HepG2 (cell line): ENCODE measurements around the gene MYBL2. TPM values are rescaled to one million over a fixed set of nuclear protein-coding genes. Genes with fewer than 3 reads are reported as not detected.
A peak's percentile ranks its signal among the peaks of the same experiment; 100 is the strongest.

Source experiments
- ATAC-seq: fragments of 200-7000 bp; cut with Tn5 transposase; 3 replicates; pipeline ENCODE4 v1.9.1; 2020; ENCODE audit warnings: mild to moderate bottlenecking, moderate library complexity
- BruUV-seq: library from RNA; stranded (reverse); fragments of 400-500 nt; replicated peaks from 2 replicates; lab custom pipeline; 2021; lab: Mats Ljungman, UMichigan
- CTCF ChIA-PET: fragments of 300-600 bp; formaldehyde crosslinking; extraction: SDS; loops from one replicate; lab custom pipeline; 2021; ENCODE audit warnings: low total read pairs, inconsistent platforms, low intra/inter-chr PET ratio; lab: Yijun Ruan, JAX
- POLR2A ChIA-PET: fragments of 350-600 bp; sonication (Branson Sonifier 250); formaldehyde crosslinking; loops from one replicate; lab custom pipeline; 2020; ENCODE audit warnings: antibody characterized with exemption, inconsistent platforms; lab: Yijun Ruan, JAX
- DNase-seq: peaks from one replicate; pipeline ENCODE4 v3.0.0-alpha.2; 2015; ENCODE audit warnings: low spot score
- FAIRE-seq: peaks from 3 replicates; lab custom pipeline; 2011; peaks lifted over from hg19 to GRCh38; lab: Jason Lieb, UNC
- H2AFZ ChIP-seq: one replicate; pipeline ENCODE4 v1.6.1; 2011; ENCODE audit warnings: low read length, inconsistent platforms
- H3K27ac ChIP-seq: fragments of 300-600 bp; 3 replicates; pipeline ENCODE4 v1.8.0; 2011; ENCODE audit warnings: mixed run types, mild to moderate bottlenecking, mixed read lengths, low read length, inconsistent platforms; ENCODE audit not compliant: insufficient read depth; ENCODE audit errors: extremely low read length
- H3K27me3 ChIP-seq, 2 experiments: fragments of 200-600 bp in 1 of 2; 2 replicates in 1 of 2; 3 replicates in 1 of 2; pipeline versions ENCODE4 v1.6.0 to v1.8.0; 2011; ENCODE audit warnings: low read length in 2 of 2, mild to moderate bottlenecking in 2 of 2, moderate library complexity in 2 of 2, inconsistent platforms in 1 of 2; ENCODE audit not compliant: insufficient read depth in 2 of 2, control insufficient read depth in 1 of 2
- H3K36me3 ChIP-seq, 2 experiments: fragments of 200-600 bp in 1 of 2; replicated peaks in 1 of 2; 2 replicates in 1 of 2; 3 replicates in 1 of 2; pipeline versions ENCODE4 v1.5.1 to v1.8.0; 2011; ENCODE audit warnings: low read length in 2 of 2, inconsistent platforms in 1 of 2; ENCODE audit not compliant: insufficient read depth in 2 of 2, control insufficient read depth in 1 of 2
- H3K4me1 ChIP-seq: 2 replicates; pipeline ENCODE4 v1.5.1; 2012; ENCODE audit warnings: low read length, inconsistent platforms; ENCODE audit not compliant: insufficient read depth
- H3K4me2 ChIP-seq: 2 replicates; pipeline ENCODE4 v1.6.0; 2011; ENCODE audit warnings: low read depth, low read length, inconsistent platforms
- H3K4me3 ChIP-seq, 3 experiments: fragments of 200-600 bp in 1 of 3; sonication (generic), shearing (Covaris generic) in 1 of 3; replicated peaks in 1 of 3; 2 replicates each; pipeline ENCODE4 v1.5.1; 2011 to 2016; ENCODE audit warnings: low read length in 3 of 3, inconsistent platforms in 2 of 3, low read depth in 2 of 3, mild to moderate bottlenecking in 2 of 3, control low read depth in 1 of 3, mixed read lengths in 1 of 3; ENCODE audit not compliant: insufficient read depth in 1 of 3
- H3K79me2 ChIP-seq: one replicate; pipeline ENCODE4 v1.6.1; 2011; ENCODE audit warnings: low read length, inconsistent platforms; ENCODE audit not compliant: insufficient read depth
- H3K9ac ChIP-seq: 2 replicates; pipeline ENCODE4 v1.6.0; 2011; ENCODE audit warnings: mild to moderate bottlenecking, low read depth, low read length, inconsistent platforms; ENCODE audit not compliant: insufficient read depth
- H3K9me3 ChIP-seq: 2 replicates; pipeline ENCODE4 v1.5.1; 2012; ENCODE audit warnings: mild to moderate bottlenecking, low read length
- H4K20me1 ChIP-seq: 2 replicates; pipeline ENCODE4 v1.6.0; 2011; ENCODE audit warnings: inconsistent platforms, mild to moderate bottlenecking, low read length, moderate library complexity; ENCODE audit not compliant: insufficient read depth
- ARID4A ChIP-seq: sonication (generic); formaldehyde crosslinking; IDR thresholded peaks from 2 replicates; pipeline ENCODE4 v1.5.0; 2020; ENCODE audit warnings: mild to moderate bottlenecking, missing genetic modification reagents, borderline replicate concordance
- CENPT ChIP-seq: sonication (generic); formaldehyde crosslinking; IDR thresholded peaks from 2 replicates; pipeline ENCODE4 v1.8.0; 2022; ENCODE audit warnings: low read depth, mild to moderate bottlenecking, moderate library complexity, missing genetic modification reagents
- HOXA5 ChIP-seq: sonication (generic); formaldehyde crosslinking; IDR thresholded peaks from 2 replicates; pipeline ENCODE4 v1.4.0; 2020; ENCODE audit warnings: missing genetic modification reagents
- LCORL ChIP-seq, 2 experiments: fragments of 450-650 bp in 1 of 2; sonication (generic) in 1 of 2; formaldehyde crosslinking in 1 of 2; IDR thresholded peaks; 2 replicates each; pipeline versions ENCODE4 v1.5.0 to v1.6.1; 2017 to 2020; ENCODE audit warnings: antibody characterized with exemption in 1 of 2, missing genetic modification reagents in 1 of 2
- MTF2 ChIP-seq: sonication (generic); formaldehyde crosslinking; IDR thresholded peaks from 2 replicates; pipeline ENCODE4 v1.5.0; 2020; ENCODE audit warnings: missing genetic modification reagents, borderline replicate concordance
- PLRG1 ChIP-seq: fragments of 450-650 bp; conservative IDR thresholded peaks from 2 replicates; pipeline ENCODE4 v1.6.1; 2016
- RNF2 ChIP-seq: fragments of 450-650 bp; conservative IDR thresholded peaks from 2 replicates; pipeline ENCODE4 v1.6.1; 2016; ENCODE audit warnings: low read depth
- RNF219 ChIP-seq: sonication (generic); formaldehyde crosslinking; IDR thresholded peaks from 2 replicates; pipeline ENCODE4 v1.5.0; 2020; ENCODE audit warnings: mild to moderate bottlenecking, missing genetic modification reagents
- RXRA ChIP-seq: sonication (generic); formaldehyde crosslinking; IDR thresholded peaks from 2 replicates; pipeline ENCODE4 v1.5.1; 2020; ENCODE audit warnings: missing genetic modification reagents
- SMARCC2 ChIP-seq: fragments of 450-650 bp; IDR thresholded peaks from 2 replicates; pipeline ENCODE4 v1.6.1; 2017; ENCODE audit warnings: antibody characterized with exemption, mild to moderate bottlenecking
- SRSF1 ChIP-seq: fragments of 200-400 bp; formaldehyde crosslinking; optimal IDR thresholded peaks from 2 replicates; pipeline ENCODE3; 2017; ENCODE audit warnings: mild to moderate bottlenecking, low read depth, low read length, moderate library complexity
- STAT5B ChIP-seq: sonication (generic); formaldehyde crosslinking; IDR thresholded peaks from 2 replicates; pipeline ENCODE4 v1.4.0; 2020; ENCODE audit warnings: missing genetic modification reagents
- TEAD2 ChIP-seq: sonication (generic); formaldehyde crosslinking; IDR thresholded peaks from 2 replicates; pipeline ENCODE4 v1.9.0; 2021; ENCODE audit warnings: missing genetic modification reagents
- ZKSCAN5 ChIP-seq: sonication (generic); formaldehyde crosslinking; IDR thresholded peaks from 2 replicates; pipeline ENCODE4 v1.5.1; 2020; ENCODE audit warnings: mild to moderate bottlenecking, missing genetic modification reagents
- ZNF282 ChIP-seq: fragments of 450-650 bp; IDR thresholded peaks from 2 replicates; pipeline ENCODE4 v1.6.1; 2018; ENCODE audit not compliant: partially characterized antibody
- ZNF629 ChIP-seq: sonication (generic); formaldehyde crosslinking; conservative IDR thresholded peaks from 2 replicates; pipeline ENCODE4 v1.5.0; 2020; ENCODE audit warnings: missing genetic modification reagents
- WGBS: methylation state at CpG from one replicate; pipeline ENCODE4 v1.1.6; 2017; ENCODE audit warnings: low lambda C conversion rate; 5-methylcytosine and 5-hydroxymethylcytosine counted together
- in situ Hi-C: cut with HindIII; loops from 2 replicates; pipeline ENCODE4 v1.10.0; 2017; ENCODE audit warnings: low pct_unique_long_range_greater_than_20kb; ENCODE audit not compliant: extremely low pct_ligation_motif_present
- intact Hi-C: fragments of 100-400 bp; cut with micrococcal nuclease; formaldehyde crosslinking; loops from one replicate; pipeline ENCODE4 v1.10.0; 2022; ENCODE audit not compliant: unreplicated experiment
- polyA plus RNA-seq, 8 experiments: library from polyadenylated mRNA; depleted of rRNA in 3 of 8; stranded (reverse) in 7 of 8; unstranded in 1 of 8; fragments of >200 nt; fragmentation: Illumina TruSeq in 4 of 8; extraction: Trizol in 4 of 8; gene quantifications; 2 replicates each; pipeline versions ENCODE4 v1.2.1 to v1.2.3, GENCODE V29; 2011 to 2016; ENCODE audit warnings: low read depth in 4 of 8, missing spikeins in 1 of 8, mixed read lengths in 1 of 8; ENCODE audit not compliant: insufficient read depth in 1 of 8
- total RNA-seq, 5 experiments: library from RNA; depleted of rRNA; stranded (reverse); fragments of >200 nt; fragmentation: Illumina TruSeq; extraction: Trizol; gene quantifications; 2 replicates each; pipeline ENCODE4 v1.2.3, GENCODE V29; 2016; ENCODE audit warnings: low read depth in 1 of 5
- TF ChIP-seq, protein P1 (sequence below): sonication (generic); formaldehyde crosslinking; IDR thresholded peaks from 2 replicates; pipeline ENCODE4 v1.4.0; 2020; ENCODE audit warnings: low read depth, mild to moderate bottlenecking, missing genetic modification reagents

MYBL2 gene
- total and polyA plus RNA-seq, 2 of the 13 experiments (the other 11 are each of a cell fraction or from before 2014, with no cell fraction given): 11.9 to 66.2 TPM

GRCh38 chr20:43739148-43739749 lies 72.3 kb downstream of the MYBL2 start (continued):
- TF ChIP-seq RNF219 (CRISPR knock-in tag) (no peak), LCORL (IDR thresholded peaks at IDR 0.05) (no peak), LCORL (CRISPR knock-in tag; IDR thresholded peaks at IDR 0.05) (0 out of 2 replicates have a peak, but pooled peaks have one; percentile 10)

- CTCF ChIA-PET: no interaction called here
- TF ChIP-seq ARID4A (CRISPR knock-in tag): no peak
- TF ChIP-seq ZKSCAN5 (CRISPR knock-in tag): no peak
- TF ChIP-seq TEAD2 (CRISPR knock-in tag): no peak
- TF ChIP-seq CENPT (CRISPR knock-in tag): no peak
- no peak for TF ChIP-seq HOXA5 (CRISPR knock-in tag)
- TF ChIP-seq, protein P1, sequence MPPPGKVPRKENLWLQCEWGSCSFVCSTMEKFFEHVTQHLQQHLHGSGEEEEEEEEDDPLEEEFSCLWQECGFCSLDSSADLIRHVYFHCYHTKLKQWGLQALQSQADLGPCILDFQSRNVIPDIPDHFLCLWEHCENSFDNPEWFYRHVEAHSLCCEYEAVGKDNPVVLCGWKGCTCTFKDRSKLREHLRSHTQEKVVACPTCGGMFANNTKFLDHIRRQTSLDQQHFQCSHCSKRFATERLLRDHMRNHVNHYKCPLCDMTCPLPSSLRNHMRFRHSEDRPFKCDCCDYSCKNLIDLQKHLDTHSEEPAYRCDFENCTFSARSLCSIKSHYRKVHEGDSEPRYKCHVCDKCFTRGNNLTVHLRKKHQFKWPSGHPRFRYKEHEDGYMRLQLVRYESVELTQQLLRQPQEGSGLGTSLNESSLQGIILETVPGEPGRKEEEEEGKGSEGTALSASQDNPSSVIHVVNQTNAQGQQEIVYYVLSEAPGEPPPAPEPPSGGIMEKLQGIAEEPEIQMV (CRISPR knock-in tag): no peak
- no peak for TF ChIP-seq RNF2
- no peak for TF ChIP-seq STAT5B (CRISPR knock-in tag)
- no peak for TF ChIP-seq ZNF629 (CRISPR knock-in tag)
- no peak for TF ChIP-seq ZNF282
- no peak for TF ChIP-seq PLRG1
- TF ChIP-seq MTF2 (CRISPR knock-in tag): no peak
- no peak for TF ChIP-seq SMARCC2
- no peak for TF ChIP-seq SRSF1
- TF ChIP-seq RXRA (CRISPR knock-in tag): no peak
Observed at GRCh38 chr20:43740642-43741041, 73.7 kb downstream of the MYBL2 start.

More at GRCh38 chr20:43740642-43741041, 73.7 kb downstream of the MYBL2 start:
- POLR2A ChIA-PET: no interaction called here
- in situ Hi-C loops (no loop called here), intact Hi-C loops (no loop called here)
- 78% methylated on average over 3 of the region's 3 CpGs for WGBS
- Histone ChIP-seq H3K27me3 (peaks cover 3 to 27% of the 10 kb centered on the region in 2 experiments; a peak in 4 of 5 replicates), H3K36me3 (no peaks in the 10 kb centered on the region), H3K4me2 (no peak overlapping the region), H2AFZ (no peak overlapping the region), H3K9me3 (no peaks in the 10 kb centered on the region), H4K20me1 (no peaks in the 10 kb centered on the region), H3K27ac (no peak overlapping the region), H3K4me3 (no peak overlapping the region), H3K4me1 (peaks cover 13% of the 10 kb centered on the region), H3K79me2 (no peaks in the 10 kb centered on the region), H3K9ac (no peak overlapping the region)
- FAIRE-seq: no peak
- no peak for DNase-seq
- no TSS peak for BruUV-seq
- ATAC-seq: no peak
